ENCODE data around the gene PRSS33. TPM values are rescaled to one million over a fixed set of nuclear protein-coding genes. Genes with fewer than 3 reads are reported as not detected.

PRSS33 gene
- total RNA-seq, 2 donors from 2014 or later, result 0.46 TPM; not detected in 1

GRCh38 chr16:2752035-2752849, 35.1 kb downstream of the PRSS33 start, which contains the start of gene SRRM2:
SRRM2 (plus strand) TSS chr16:2752638; CDS start chr16:2756365, 3,727 bp downstream.
- Mint-ChIP-seq H3K36me3 (ENCODE audit: insufficient read depth in 2 of 2) (peaks cover 28 to 37% of the 10 kb centered on the region in 2 donors), H3K27ac (peak within 1 kb of the TSS; percentile 99), H3K9me3 (no peaks in the 10 kb centered on the region), H3K4me1 (ENCODE audit: low read depth) (peaks cover 62% of the 10 kb centered on the region), H3K4me3 (peak within 1 kb of the TSS; percentile 79 to 95), H3K27me3 (ENCODE audit: low read depth) (no peaks in the 10 kb centered on the region)
- ATAC-seq (replicated peaks in 1 of 2) (peak; percentile 92 to 93), DNase-seq (peak; percentile 95 to 96)

- no peaks in the 10 kb centered on the region for H3K27me3 Mint-ChIP-seq (ENCODE audit: low read depth)
- peaks cover 55% of the 10 kb centered on the region for H3K4me1 Mint-ChIP-seq (ENCODE audit: low read depth)
- H3K27ac Mint-ChIP-seq, result peak overlapping the region; percentile 99
- peak overlapping the region; percentile 79 to 88 for H3K4me3 Mint-ChIP-seq
- peaks cover 24 to 31% of the 10 kb centered on the region in 2 donors for H3K36me3 Mint-ChIP-seq (ENCODE audit: insufficient read depth in 2 of 2)
- DNase-seq (no peak), ATAC-seq (replicated peaks in 1 of 2) (peak in 1 of 2 donors; percentile 44)
- no peaks in the 10 kb centered on the region for H3K9me3 Mint-ChIP-seq
Observed at GRCh38 chr16:2751577-2752034, 35.8 kb downstream of the PRSS33 start.

DNA sequence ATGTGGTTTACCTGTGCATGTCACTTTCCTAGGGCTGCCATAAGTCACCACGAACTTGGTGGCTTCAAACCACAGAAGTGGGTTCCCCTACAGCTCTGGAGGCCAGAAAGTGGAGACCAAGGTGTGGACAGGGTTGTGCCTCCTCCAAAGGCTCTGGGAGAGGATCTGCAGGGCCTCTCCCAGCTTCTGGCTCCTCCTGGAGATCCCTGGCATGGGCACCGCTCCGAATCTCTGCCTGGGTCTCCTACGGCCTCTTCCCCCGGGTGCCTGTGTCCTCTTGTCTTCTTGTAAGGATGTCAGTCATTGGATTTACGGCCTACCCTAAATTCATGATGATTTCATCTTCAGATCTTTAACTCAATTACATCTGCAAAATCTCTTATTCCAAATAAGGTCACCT, 37.4 kb downstream of the PRSS33 start:
- peaks cover 12 to 18% of the 10 kb centered on the region in 2 donors for H3K36me3 Mint-ChIP-seq (ENCODE audit: insufficient read depth in 2 of 2)
- H3K4me3 Mint-ChIP-seq, result peak overlapping the region; percentile 68 to 79
- peak overlapping the region; percentile 16 for H3K27ac Mint-ChIP-seq
- H3K9me3 Mint-ChIP-seq, result no peaks in the 10 kb centered on the region
- peaks cover 39% of the 10 kb centered on the region for H3K4me1 Mint-ChIP-seq (ENCODE audit: low read depth)
- no peak for DNase-seq
- H3K27me3 Mint-ChIP-seq (ENCODE audit: low read depth), result no peaks in the 10 kb centered on the region
- no peak for ATAC-seq (replicated peaks in 1 of 2)

- H3K27ac Mint-ChIP-seq, result no peak overlapping the region
- peak overlapping the region in 1 of 2 donors; percentile 12 for H3K4me3 Mint-ChIP-seq
Observed at GRCh38 chr16:2749476-2749875, 37.9 kb downstream of the PRSS33 start.

DNA sequence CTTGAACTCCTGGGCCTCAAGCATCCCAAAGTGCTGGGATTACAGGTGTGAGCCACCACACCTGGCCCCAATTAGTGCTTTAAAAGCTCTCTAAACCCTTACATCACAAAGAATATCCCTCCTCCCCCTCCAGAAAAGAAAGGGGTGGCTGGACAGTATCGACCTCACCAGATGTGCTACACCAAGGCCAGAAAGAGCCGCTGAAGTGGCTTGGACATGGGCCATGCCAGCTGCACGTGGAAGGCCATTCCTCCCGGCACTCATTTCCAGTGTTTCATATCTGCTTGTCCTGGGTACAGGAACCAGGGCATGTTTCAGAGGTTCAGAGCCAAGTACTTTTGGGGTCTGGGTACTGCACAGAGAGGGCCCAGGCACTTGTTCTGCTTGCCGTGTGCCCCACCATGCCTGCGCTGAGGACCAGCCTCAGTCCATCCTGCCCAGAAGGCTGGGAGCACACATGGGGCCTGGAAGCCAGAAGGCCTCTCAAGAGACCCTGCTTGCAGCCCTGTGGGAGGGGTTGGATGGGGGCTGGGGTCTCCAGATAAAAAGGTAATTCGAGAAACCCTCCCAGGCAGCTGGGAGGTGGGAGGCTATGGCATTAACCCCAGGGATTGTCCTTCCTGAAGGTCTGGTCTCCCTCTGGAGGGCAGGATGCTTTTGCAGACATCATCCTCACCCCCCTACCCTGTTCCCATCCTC, 38.5 kb downstream of the PRSS33 start:
- no peak overlapping the region for H3K27ac Mint-ChIP-seq
- no peak for DNase-seq
- H3K9me3 Mint-ChIP-seq, result no peaks in the 10 kb centered on the region
- no peak for ATAC-seq (replicated peaks in 1 of 2)
- H3K4me1 Mint-ChIP-seq (ENCODE audit: low read depth), result peaks cover 28% of the 10 kb centered on the region
- no peaks in the 10 kb centered on the region for H3K27me3 Mint-ChIP-seq (ENCODE audit: low read depth)
- H3K4me3 Mint-ChIP-seq, result no peak overlapping the region
- H3K36me3 Mint-ChIP-seq (ENCODE audit: insufficient read depth in 2 of 2), result peaks cover 6 to 9% of the 10 kb centered on the region in 2 donors

More at GRCh38 chr16:2749476-2749875, 37.9 kb downstream of the PRSS33 start:
- H3K36me3 Mint-ChIP-seq (ENCODE audit: insufficient read depth in 2 of 2), result peaks cover 11 to 14% of the 10 kb centered on the region in 2 donors
- ATAC-seq (replicated peaks in 1 of 2) (no peak), DNase-seq (no peak)
- no peaks in the 10 kb centered on the region for H3K27me3 Mint-ChIP-seq (ENCODE audit: low read depth)
- peaks cover 34% of the 10 kb centered on the region for H3K4me1 Mint-ChIP-seq (ENCODE audit: low read depth)
- no peaks in the 10 kb centered on the region for H3K9me3 Mint-ChIP-seq

- Mint-ChIP-seq H3K36me3 (ENCODE audit: insufficient read depth in 2 of 2) (peaks cover 0 to 2% of the 10 kb centered on the region in 2 donors), H3K4me1 (ENCODE audit: low read depth) (peaks cover 17% of the 10 kb centered on the region), H3K4me3 (no peak overlapping the region), H3K9me3 (no peaks in the 10 kb centered on the region), H3K27ac (no peak overlapping the region), H3K27me3 (ENCODE audit: low read depth) (no peaks in the 10 kb centered on the region)
- ATAC-seq (replicated peaks in 1 of 2) (no peak), DNase-seq (no peak)
Observed at GRCh38 chr16:2745961-2746360, 41.4 kb downstream of the PRSS33 start.

DNA sequence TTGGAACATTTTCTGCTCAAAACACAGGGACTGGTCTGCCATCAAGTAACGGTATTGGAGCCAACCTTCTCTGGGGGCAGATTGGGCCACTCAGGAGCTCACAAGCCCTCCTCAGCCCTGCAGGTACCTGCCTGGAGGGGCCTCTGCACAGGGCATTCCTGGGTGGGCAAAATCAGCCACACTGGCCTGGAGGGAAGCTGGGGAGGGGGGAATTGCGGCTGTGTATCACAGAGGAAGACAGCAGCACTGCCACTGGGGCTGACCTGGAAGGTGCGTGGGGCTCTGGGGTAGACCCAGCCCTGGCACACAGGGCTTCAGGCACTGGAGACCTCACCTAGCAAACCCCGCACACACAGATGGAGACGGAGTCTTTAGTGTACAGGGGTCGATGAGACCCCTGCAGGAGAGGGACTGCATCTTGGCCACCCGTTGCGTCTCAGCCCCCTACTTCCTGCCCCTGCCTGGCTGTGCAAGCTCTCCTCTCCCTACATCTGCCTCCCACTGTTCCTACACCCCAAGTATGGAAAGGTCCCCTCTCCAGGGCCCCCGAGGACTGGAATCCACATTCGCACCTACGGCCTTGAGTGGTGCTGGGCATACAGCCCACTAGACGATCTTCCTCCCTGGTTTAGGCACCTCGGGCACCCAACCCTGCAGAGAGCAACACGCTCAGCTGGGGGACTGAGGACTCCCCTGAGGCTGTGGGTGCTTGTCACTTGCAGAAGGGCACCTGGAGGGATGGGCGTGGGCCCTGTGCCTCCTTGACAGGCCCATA, 42.1 kb downstream of the PRSS33 start:
- no peak for ATAC-seq (replicated peaks in 1 of 2)
- H3K27ac Mint-ChIP-seq, result no peak overlapping the region
- peaks cover 10% of the 10 kb centered on the region for H3K4me1 Mint-ChIP-seq (ENCODE audit: low read depth)
- H3K36me3 Mint-ChIP-seq (ENCODE audit: insufficient read depth in 2 of 2), result peaks cover 0 to 2% of the 10 kb centered on the region in 2 donors
- DNase-seq, result no peak
- H3K9me3 Mint-ChIP-seq, result no peaks in the 10 kb centered on the region
- no peaks in the 10 kb centered on the region for H3K27me3 Mint-ChIP-seq (ENCODE audit: low read depth)
- H3K4me3 Mint-ChIP-seq, result no peak overlapping the region

DNA sequence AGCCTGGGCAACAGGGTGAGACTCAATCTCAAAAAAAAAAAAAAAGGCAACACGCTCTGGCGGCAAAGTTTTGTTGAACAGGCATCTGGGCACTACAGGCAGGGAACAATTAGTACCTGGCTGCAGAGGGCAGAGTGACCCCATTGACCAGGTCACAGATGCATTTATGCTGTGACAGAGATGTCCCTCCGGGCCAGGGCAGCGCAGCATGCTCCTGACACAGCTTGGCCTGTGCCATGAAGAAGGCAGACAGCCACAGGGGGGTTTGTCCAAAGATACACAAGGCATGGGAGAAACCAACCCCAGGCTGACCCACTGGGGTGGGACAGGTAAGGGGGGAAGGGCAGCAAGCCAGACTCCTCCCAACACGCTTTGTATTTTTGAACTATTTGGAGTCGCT, 42.6 kb downstream of the PRSS33 start:
- H3K4me1 Mint-ChIP-seq (ENCODE audit: low read depth), result peaks cover 4% of the 10 kb centered on the region
- no peak overlapping the region for H3K4me3 Mint-ChIP-seq
- H3K36me3 Mint-ChIP-seq (ENCODE audit: insufficient read depth in 2 of 2), result no peaks in the 10 kb centered on the region
- H3K27ac Mint-ChIP-seq, result no peak overlapping the region
- DNase-seq (no peak), ATAC-seq (replicated peaks in 1 of 2) (no peak)
- no peaks in the 10 kb centered on the region for H3K27me3 Mint-ChIP-seq (ENCODE audit: low read depth)
- no peaks in the 10 kb centered on the region for H3K9me3 Mint-ChIP-seq

- no peak for ATAC-seq (replicated peaks in 1 of 2)
- Mint-ChIP-seq H3K36me3 (ENCODE audit: insufficient read depth in 2 of 2) (no peaks in the 10 kb centered on the region), H3K4me1 (ENCODE audit: low read depth) (no peaks in the 10 kb centered on the region), H3K27ac (no peak overlapping the region), H3K27me3 (ENCODE audit: low read depth) (no peaks in the 10 kb centered on the region), H3K4me3 (no peak overlapping the region), H3K9me3 (no peaks in the 10 kb centered on the region)
- DNase-seq, result no peak
Observed at GRCh38 chr16:2743007-2743810, 44.2 kb downstream of the PRSS33 start.

GRCh38 chr16:2742323-2743006, 44.9 kb downstream of the PRSS33 start:
- H3K4me3 Mint-ChIP-seq, result no peak overlapping the region
- no peaks in the 10 kb centered on the region for H3K9me3 Mint-ChIP-seq
- H3K27ac Mint-ChIP-seq, result no peak overlapping the region
- no peaks in the 10 kb centered on the region for H3K36me3 Mint-ChIP-seq (ENCODE audit: insufficient read depth in 2 of 2)
- ATAC-seq (replicated peaks in 1 of 2) (no peak), DNase-seq (no peak)
- H3K4me1 Mint-ChIP-seq (ENCODE audit: low read depth), result no peaks in the 10 kb centered on the region
- no peaks in the 10 kb centered on the region for H3K27me3 Mint-ChIP-seq (ENCODE audit: low read depth)

DNA sequence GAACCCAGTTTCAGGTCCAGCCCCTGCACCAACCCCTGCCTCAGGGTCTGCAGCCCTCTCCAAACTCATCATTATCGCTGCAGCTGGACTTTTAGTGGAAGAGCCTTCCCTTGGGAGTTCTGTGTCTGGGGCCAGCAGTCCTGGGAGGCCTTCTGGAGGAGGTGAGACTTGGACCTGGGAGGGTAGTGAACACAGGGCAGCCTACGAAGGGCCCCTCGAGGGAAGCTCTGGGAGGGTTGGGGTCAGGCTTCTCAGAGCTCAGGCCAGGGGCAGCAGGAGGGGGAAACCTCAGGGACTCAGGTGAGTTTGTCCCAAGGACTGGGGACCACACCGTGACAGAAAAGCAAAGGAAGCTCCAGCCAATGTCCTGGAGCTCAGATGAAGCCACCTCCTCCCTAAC, 46.2 kb downstream of the PRSS33 start:
- Mint-ChIP-seq H3K4me1 (ENCODE audit: low read depth) (no peaks in the 10 kb centered on the region), H3K27ac (no peak overlapping the region), H3K36me3 (ENCODE audit: insufficient read depth in 2 of 2) (no peaks in the 10 kb centered on the region), H3K4me3 (no peak overlapping the region), H3K9me3 (no peaks in the 10 kb centered on the region), H3K27me3 (ENCODE audit: low read depth) (no peaks in the 10 kb centered on the region)
- ATAC-seq (replicated peaks in 1 of 2) (no peak), DNase-seq (no peak)

GRCh38 chr16:2740476-2740875, 46.9 kb downstream of the PRSS33 start:
- DNase-seq (no peak), ATAC-seq (replicated peaks in 1 of 2) (no peak)
- Mint-ChIP-seq H3K27ac (no peak overlapping the region), H3K9me3 (no peaks in the 10 kb centered on the region), H3K4me3 (no peak overlapping the region), H3K4me1 (ENCODE audit: low read depth) (no peaks in the 10 kb centered on the region), H3K36me3 (ENCODE audit: insufficient read depth in 2 of 2) (no peaks in the 10 kb centered on the region), H3K27me3 (ENCODE audit: low read depth) (no peaks in the 10 kb centered on the region)
